Activated CD8-positive, alpha-beta T cell treated with anti-CD3 and anti-CD28 coated beads for 36 hours (primary cell): ENCODE data around the gene BEAN1. TPM values are rescaled to one million over a fixed set of nuclear protein-coding genes. Genes with fewer than 3 reads are reported as not detected.

ENCODE experiments used
- ATAC-seq: fragments of 200-7000 bp; cut with Tn5 transposase; one replicate; pipeline ENCODE4 v1.10.0; 2021; ENCODE audit warnings: mild to moderate bottlenecking, moderate library complexity
- CTCF ChIA-PET: fragments of 350-600 bp; sonication (Branson Sonifier 250); formaldehyde crosslinking; loops from one replicate; lab custom pipeline; 2021; ENCODE audit warnings: antibody characterized with exemption; lab: Charles Lee
- POLR2A ChIA-PET: fragments of 350-600 bp; sonication (Branson Sonifier 250); formaldehyde crosslinking; loops from one replicate; lab custom pipeline; 2021; ENCODE audit warnings: antibody characterized with exemption; lab: Charles Lee
- DNase-seq: peaks from one replicate; pipeline ENCODE4 v3.0.0-alpha.2; 2020
- H3K27ac Mint-ChIP-seq: one replicate; pipeline ENCODE4 v1.8.0; 2021; ENCODE audit warnings: mild to moderate bottlenecking, mixed read lengths
- H3K27me3 Mint-ChIP-seq: one replicate; pipeline ENCODE4 v1.8.0; 2021; ENCODE audit warnings: mixed read lengths
- H3K36me3 Mint-ChIP-seq: one replicate; pipeline ENCODE4 v1.8.0; 2021; ENCODE audit warnings: low read depth, mixed read lengths
- H3K4me1 Mint-ChIP-seq: one replicate; pipeline ENCODE4 v1.8.0; 2021; ENCODE audit warnings: low read depth, mixed read lengths
- H3K4me3 Mint-ChIP-seq: one replicate; pipeline ENCODE4 v1.8.0; 2021; ENCODE audit warnings: mild to moderate bottlenecking, moderate library complexity, mixed read lengths
- H3K9me3 Mint-ChIP-seq: one replicate; pipeline ENCODE4 v1.8.0; 2021; ENCODE audit warnings: mixed read lengths
- CTCF ChIP-seq: fragments of 200-600 bp; IDR thresholded peaks from one replicate; pipeline ENCODE4 v1.8.0; 2022; ENCODE audit warnings: antibody characterized with exemption, mild to moderate bottlenecking
- intact Hi-C: fragments of 100-400 bp; cut with micrococcal nuclease; formaldehyde crosslinking; loops from one replicate; pipeline ENCODE4 v1.10.0; 2022
- total RNA-seq, 2 experiments: library from RNA; stranded (reverse); gene quantifications; one replicate each; pipeline ENCODE4 v1.2.3, GENCODE V29; 2021

The BEAN1 gene
- total RNA-seq, 2 experiments from 2014 or later = not detected

DNA sequence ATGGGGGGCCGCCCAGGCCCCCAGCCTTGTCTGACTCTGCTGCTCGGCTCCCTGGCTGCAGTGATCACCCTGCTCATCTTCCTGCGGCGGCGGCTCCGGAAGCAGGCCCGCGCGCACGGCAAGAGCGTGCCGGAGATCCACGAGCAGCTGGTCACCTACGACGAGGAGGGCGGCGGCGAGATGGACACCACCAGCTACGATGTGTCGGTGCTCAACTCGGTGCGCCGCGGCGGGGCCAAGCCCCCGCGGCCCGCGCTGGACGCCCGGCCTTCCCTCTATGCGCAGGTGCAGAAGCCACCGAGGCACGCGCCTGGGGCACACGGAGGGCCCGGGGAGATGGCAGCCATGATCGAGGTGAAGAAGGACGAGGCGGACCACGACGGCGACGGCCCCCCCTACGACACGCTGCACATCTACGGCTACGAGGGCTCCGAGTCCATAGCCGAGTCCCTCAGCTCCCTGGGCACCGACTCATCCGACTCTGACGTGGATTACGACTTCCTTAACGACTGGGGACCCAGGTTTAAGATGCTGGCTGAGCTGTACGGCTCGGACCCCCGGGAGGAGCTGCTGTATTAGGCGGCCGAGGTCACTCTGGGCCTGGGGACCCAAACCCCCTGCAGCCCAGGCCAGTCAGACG, 24.4 kb upstream of the BEAN1 start:
- Mint-ChIP-seq H3K27me3 (peaks cover 8% of the 10 kb centered on the region), H3K36me3 (no peaks in the 10 kb centered on the region), H3K4me1 (peaks cover 5% of the 10 kb centered on the region), H3K9me3 (no peaks in the 10 kb centered on the region), H3K27ac (no peak overlapping the region), H3K4me3 (no peak overlapping the region)
- ATAC-seq (no peak), DNase-seq (no peak)
- ChIA-PET POLR2A (no interaction called here), CTCF (interaction anchor here (7.2 kb wide), 1 partner anchor 76 kb away, joined by 158 read pairs; no protein-coding TSS in a partner anchor)
- intact Hi-C loops = no loop called here
- TF ChIP-seq CTCF = no peak

DNA sequence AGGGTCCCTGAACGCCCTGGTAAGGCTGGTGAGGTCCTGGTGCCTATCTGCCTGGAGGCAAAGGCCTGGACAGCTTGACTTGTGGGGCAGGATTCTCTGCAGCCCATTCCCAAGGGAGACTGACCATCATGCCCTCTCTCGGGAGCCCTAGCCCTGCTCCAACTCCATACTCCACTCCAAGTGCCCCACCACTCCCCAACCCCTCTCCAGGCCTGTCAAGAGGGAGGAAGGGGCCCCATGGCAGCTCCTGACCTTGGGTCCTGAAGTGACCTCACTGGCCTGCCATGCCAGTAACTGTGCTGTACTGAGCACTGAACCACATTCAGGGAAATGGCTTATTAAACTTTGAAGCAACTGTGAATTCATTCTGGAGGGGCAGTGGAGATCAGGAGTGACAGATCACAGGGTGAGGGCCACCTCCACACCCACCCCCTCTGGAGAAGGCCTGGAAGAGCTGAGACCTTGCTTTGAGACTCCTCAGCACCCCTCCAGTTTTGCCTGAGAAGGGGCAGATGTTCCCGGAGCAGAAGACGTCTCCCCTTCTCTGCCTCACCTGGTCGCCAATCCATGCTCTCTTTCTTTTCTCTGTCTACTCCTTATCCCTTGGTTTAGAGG, 23.5 kb upstream of the BEAN1 start:
- Mint-ChIP-seq H3K36me3 (no peaks in the 10 kb centered on the region), H3K9me3 (no peaks in the 10 kb centered on the region), H3K4me3 (no peak overlapping the region), H3K4me1 (peaks cover 13% of the 10 kb centered on the region), H3K27me3 (peaks cover 8% of the 10 kb centered on the region), H3K27ac (no peak overlapping the region)
- intact Hi-C loops = no loop called here
- DNase-seq = no peak
- no peak for ATAC-seq
- ChIA-PET CTCF (interaction anchor here (0.6 to 7.2 kb wide), 7 partner anchors 8 to 358 kb away, joined by 3 to 158 read pairs (median 4); no protein-coding TSS in a partner anchor), POLR2A (no interaction called here)
- no peak for TF ChIP-seq CTCF

DNA sequence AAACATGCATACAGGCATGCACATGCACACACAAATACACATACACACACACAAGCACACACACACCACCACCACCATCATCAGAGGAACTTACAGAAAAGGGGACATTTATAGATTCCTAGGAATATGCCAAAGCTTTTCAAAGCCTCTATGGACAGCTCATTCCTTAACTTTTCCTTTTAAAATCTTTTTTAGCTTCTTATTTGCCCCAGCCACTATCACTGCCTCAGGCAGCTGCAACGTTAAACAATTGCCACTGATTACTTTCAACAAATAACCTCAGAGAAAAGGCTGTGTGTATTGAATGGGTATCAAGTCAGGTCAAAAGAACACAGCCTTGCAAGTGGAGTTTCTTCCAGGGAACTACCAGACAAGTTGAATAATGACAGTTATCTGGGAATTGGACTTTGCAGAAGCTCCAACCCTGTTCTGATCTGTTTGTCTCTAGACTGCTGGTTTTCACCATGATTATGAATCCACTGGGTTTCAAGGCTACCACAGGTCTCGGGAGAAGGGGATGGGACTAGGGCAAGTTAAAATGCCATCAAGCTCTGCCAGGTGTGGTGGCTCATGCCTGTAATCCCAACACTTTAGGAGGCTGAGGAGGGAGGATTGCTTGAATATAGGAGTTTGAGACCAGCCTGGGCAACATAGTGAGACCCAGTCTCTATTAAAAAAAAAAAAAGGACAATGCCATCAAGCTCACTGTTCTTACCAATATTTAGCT, 21.9 kb upstream of the BEAN1 start:
- CTCF ChIA-PET = interaction anchor here (0.8 to 7.2 kb wide), 17 partner anchors 9 to 333 kb away, joined by 3 to 158 read pairs (median 4); no protein-coding TSS in a partner anchor
- DNase-seq (no peak), ATAC-seq (no peak)
- TF ChIP-seq CTCF = no peak
- Mint-ChIP-seq H3K36me3 (peaks cover 5% of the 10 kb centered on the region), H3K9me3 (no peaks in the 10 kb centered on the region), H3K27ac (no peak overlapping the region), H3K4me3 (no peak overlapping the region), H3K4me1 (peaks cover 23% of the 10 kb centered on the region), H3K27me3 (peaks cover 8% of the 10 kb centered on the region)
- POLR2A ChIA-PET = interaction anchor here (0.7 kb wide), 1 partner anchor 13 kb away, joined by 3 read pairs; no protein-coding TSS in a partner anchor
- intact Hi-C loops = loop anchor here (5.0 kb wide), 2 partner anchors 182 to 202 kb away; no protein-coding TSS in a partner anchor

DNA sequence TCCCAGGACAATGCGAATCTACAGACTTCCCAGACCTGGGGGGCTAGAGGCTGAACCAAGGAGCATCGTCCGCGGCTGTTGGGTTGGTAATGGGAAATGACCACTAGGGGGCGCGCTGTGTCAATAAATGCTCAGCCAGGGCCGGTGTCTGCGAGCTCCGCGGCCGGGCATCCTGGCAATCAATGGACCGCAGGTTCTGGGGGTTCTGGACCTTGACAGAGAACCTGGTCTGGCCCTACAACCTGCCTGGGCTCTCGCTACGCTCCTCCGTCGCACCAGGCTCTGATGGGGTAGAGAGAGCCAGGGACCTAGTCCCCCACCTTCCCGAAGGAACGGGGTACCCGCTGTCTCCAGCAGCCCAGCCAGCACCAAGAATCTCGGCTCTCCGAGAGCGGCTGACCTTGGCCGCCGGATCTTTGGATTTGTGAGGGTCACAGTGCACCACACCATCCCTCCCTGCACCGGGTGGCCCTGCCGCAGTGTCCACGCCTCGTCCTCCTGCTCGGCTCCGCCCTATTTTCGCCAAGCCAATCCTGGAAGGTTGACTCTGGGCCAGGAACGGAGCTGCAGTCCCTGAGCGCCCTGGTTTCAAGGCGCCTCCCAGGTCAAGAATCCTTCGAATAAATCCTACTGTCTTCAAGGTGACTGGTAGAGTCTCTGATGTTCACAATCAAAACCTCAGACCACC, 20.4 kb upstream of the BEAN1 start:
- Mint-ChIP-seq H3K4me1 (peaks cover 23% of the 10 kb centered on the region), H3K4me3 (peak overlapping the region; percentile 81), H3K27ac (peak overlapping the region; percentile 67), H3K9me3 (peaks cover 4% of the 10 kb centered on the region), H3K27me3 (peaks cover 8% of the 10 kb centered on the region), H3K36me3 (peaks cover 9% of the 10 kb centered on the region)
- peak; percentile 85 for TF ChIP-seq CTCF
- ChIA-PET POLR2A (interaction anchor here (1.1 to 1.3 kb wide), 2 partner anchors 109 to 424 kb away, joined by 3 read pairs; partner anchors contain the start of gene NAE1), CTCF (interaction anchor here (0.6 to 7.2 kb wide), 45 partner anchors 8 to 461 kb away, joined by 3 to 158 read pairs (median 5); partner anchors contain the start of genes CKLF, CMTM2, DYNC1LI2 and NAE1)
- intact Hi-C loops = loop anchor here (1.0 to 5.0 kb wide), 3 partner anchors 77 to 201 kb away; no protein-coding TSS in a partner anchor
- DNase-seq (peak; percentile 94), ATAC-seq (peak; percentile 82)
